DMS153 (cell line): ENCODE results near the gene SGCD.

Experiments
- DNase-seq: peaks from one replicate; lab custom pipeline; 2025; lab: John Stamatoyannopoulos, UW

The SGCD gene

GRCh38 chr5:156515121-156515520 lies 188.2 kb downstream of the SGCD start:
- DNase-seq = no peak

DNA sequence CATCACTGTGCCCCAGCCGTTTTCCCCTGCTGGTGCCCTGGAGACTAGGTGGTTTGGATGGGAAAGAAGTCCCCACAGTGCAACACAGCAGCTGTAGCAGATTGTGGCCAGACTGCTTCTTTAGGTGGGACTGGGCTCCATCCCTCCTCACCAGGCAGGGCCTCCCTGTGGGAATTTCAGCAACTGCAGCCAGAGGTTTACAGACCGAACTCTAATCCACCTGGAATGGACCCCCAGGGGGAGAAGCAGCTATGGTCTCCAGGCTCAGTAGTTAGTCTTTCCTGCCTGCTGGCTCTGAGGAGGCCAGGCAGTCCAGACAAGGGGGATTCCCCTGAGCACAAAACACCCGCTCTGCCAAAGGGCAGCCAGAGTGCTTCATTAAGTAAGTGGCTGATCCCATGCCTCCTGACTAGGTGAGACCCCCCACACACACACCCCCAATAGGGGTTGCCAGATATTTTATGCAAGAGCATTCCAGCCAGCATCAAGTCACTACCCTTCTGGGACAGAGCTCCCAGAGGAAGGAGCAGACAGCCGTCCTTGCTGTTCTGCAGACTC lies 188.9 kb downstream of the SGCD start:
- DNase-seq = no peak

- no peak for DNase-seq
These were observed 195.9 kb downstream of the SGCD start for GRCh38 chr5:156522651-156523529.

DNA sequence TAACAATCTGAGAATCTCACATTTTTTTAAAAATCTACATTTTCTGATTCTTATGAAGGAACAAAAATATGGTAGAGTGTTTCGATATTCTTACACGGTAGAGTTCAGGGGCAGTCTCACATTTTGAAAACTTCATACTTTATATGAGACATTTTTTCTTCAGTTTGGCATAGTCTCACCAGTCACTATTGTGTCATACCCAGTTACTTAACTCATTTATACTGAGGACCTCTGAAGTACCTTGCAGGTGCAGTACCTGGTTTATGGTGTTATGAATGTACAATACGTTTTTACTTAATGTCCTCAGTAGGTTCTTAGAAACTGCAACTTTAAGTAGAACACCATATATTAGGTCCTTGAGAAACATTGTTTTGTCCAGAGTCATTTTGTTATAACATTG lies 196.6 kb downstream of the SGCD start:
- no peak for DNase-seq

- no peak for DNase-seq
These were observed 199.3 kb downstream of the SGCD start for GRCh38 chr5:156526081-156526925.

DNA sequence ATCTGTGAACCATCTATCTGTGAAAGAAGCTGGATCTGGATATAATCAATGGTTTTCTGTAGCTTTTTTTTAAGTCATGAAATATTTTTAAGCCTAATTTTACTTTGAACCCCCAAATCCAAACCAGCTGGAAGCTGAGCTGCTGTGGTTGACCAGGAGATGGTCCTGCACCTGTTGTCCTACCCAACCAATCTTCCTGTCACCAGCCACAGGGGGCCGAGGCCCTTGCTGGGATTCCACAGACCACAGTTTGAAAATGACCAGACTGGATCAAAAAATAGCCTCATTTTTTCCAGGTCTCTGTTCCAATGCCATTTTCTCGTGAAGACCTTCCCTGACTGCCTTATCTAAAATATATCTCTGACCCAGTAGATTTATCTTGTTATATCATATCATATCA lies 200.6 kb downstream of the SGCD start:
- DNase-seq = no peak

- DNase-seq = no peak
These were observed 201.7 kb downstream of the SGCD start for GRCh38 chr5:156528673-156529072.

DNA sequence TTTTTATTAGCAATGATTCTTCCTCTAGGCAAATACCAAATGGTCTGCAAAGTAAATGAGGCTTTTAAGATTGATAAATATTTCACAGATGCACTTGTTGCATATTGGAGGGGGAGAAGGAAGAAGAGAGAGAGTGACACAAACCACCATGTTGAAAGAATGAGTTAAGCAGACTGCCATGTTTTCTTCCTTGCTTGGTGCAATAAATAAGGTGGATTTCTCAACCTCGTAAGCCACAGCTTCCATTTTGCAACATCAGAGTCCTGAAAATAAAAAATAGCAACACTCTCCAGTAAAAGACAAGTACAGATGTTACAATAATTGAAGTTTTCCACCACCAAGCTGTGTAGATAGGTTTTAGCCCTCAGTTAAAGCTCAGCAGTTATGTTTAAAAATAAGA lies 202.9 kb downstream of the SGCD start:
- DNase-seq = no peak

GRCh38 chr5:156531199-156531598 lies 204.2 kb downstream of the SGCD start:
- DNase-seq = no peak

DNA sequence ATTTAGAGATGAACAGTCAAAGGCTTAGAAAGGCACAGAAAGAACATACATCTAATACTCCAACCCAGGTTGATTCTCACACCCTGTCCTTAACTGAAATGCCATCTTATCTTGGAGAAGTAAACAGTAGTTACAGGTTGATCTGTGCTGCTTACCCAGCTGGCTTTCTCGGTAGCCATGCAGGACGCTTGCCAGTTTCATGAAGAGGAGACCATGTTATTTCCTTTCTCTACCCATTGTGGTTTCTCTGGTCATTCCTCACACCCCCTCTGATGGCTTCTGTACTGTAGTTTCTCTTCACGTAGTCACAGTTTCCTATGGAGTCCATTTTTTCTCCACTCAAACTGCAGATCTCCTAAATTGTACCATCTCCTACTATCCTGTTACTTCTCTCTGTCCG lies 206.0 kb downstream of the SGCD start:
- DNase-seq = no peak

DNA sequence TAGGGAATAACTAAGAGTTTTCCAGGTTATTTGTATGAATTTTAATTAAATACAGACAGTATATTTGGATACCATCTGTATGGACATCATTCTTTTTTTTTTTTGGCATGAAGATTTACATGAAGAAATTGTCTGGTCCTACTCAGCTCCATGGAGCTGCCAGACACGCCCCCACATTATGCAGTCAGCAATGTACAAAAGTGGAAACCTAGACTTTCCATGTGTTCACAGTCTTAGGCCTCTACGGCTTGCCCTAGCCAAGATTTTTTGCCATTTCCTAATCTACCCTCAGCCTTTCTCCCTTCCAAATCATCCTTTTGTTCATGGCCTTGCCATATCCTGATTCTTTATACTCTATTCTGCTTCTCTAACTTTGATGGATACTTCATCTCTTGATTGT lies 207.1 kb downstream of the SGCD start:
- no peak for DNase-seq

GRCh38 chr5:156534906-156535485 lies 208.0 kb downstream of the SGCD start:
- DNase-seq = no peak

- DNase-seq = no peak
These were observed 213.5 kb downstream of the SGCD start for GRCh38 chr5:156540491-156540890.

GRCh38 chr5:156541582-156541981 lies 214.6 kb downstream of the SGCD start:
- DNase-seq = no peak

GRCh38 chr5:156543348-156544145 lies 216.6 kb downstream of the SGCD start:
- DNase-seq = no peak

DNA sequence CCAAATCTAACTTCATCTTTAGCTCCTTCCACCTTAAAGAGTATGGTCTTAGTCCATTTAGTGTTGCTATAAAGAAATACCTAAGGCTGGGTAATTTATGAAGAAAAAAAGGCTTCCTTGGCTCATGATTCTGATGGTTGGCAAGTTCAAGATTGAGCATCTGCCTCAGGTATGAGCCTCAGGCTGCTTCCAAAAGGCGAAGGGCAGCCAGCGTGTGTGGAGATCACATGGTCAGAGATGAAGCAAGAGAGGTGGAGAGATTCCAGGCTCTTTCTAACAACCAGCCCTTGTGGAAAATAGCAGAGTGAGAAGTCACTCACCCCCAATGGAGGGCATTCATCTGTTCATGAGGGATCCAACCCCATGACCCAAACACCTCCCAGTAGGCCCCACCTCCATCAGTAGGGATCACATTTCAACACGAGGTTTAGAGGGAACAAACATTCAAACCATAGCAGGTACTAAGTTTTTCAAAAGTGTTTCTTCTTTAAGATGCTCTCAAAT lies 225.9 kb downstream of the SGCD start:
- no peak for DNase-seq

- no peak for DNase-seq
These were observed 229.9 kb downstream of the SGCD start for GRCh38 chr5:156556666-156557406.

- no peak for DNase-seq
These were observed 233.0 kb downstream of the SGCD start for GRCh38 chr5:156560002-156560401.

DNA sequence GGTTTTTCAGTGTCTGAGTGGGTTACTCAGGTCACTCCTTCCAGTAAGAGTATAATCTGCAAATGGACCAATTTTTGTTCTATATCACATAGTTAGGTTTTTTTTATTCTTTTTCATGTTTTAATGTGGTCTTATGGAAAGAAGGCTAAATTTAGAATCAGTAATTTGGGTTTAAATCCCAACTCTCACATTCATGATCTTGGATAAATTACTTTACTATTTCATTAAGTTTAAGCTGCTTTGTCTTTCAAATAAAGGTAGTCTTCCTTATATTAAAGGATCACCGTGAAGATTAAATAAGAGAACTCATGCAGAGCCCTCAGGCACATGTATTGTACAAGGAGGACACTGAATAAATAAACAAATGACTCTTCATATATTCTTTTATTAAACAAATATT lies 234.7 kb downstream of the SGCD start:
- DNase-seq = no peak

DNA sequence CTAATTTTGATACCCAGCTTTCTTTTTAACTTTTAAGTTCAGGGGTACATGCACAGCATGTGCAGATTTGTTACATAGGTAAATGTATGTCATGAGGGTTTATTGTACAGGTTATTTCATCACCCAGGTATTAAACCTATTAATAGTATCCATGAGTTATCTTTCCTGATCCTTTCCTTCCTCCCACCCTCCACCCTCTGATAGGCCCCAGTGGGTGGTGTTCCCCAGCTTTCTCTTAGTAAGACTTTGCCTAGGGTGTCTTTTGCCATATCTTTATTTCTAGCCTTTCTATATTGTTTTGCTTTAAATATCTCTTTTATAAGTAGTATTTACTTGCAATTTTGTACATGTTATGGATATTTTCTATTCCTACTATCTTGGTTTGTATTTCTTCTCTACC lies 243.7 kb downstream of the SGCD start:
- DNase-seq = no peak

- DNase-seq = no peak
These were observed 254.8 kb downstream of the SGCD start for GRCh38 chr5:156581725-156582124.
